NCI-H2029 (cell line): ENCODE measurements around the gene ZNF648.
"Not testable (repeated sequence)": the region's sequence is repeated elsewhere in the genome, so short reads cannot be mapped to it uniquely, and the experiment has no call there.

ENCODE experiments used
- DNase-seq: peaks from one replicate; lab custom pipeline; 2025; lab: John Stamatoyannopoulos, UW

ZNF648 gene

DNA sequence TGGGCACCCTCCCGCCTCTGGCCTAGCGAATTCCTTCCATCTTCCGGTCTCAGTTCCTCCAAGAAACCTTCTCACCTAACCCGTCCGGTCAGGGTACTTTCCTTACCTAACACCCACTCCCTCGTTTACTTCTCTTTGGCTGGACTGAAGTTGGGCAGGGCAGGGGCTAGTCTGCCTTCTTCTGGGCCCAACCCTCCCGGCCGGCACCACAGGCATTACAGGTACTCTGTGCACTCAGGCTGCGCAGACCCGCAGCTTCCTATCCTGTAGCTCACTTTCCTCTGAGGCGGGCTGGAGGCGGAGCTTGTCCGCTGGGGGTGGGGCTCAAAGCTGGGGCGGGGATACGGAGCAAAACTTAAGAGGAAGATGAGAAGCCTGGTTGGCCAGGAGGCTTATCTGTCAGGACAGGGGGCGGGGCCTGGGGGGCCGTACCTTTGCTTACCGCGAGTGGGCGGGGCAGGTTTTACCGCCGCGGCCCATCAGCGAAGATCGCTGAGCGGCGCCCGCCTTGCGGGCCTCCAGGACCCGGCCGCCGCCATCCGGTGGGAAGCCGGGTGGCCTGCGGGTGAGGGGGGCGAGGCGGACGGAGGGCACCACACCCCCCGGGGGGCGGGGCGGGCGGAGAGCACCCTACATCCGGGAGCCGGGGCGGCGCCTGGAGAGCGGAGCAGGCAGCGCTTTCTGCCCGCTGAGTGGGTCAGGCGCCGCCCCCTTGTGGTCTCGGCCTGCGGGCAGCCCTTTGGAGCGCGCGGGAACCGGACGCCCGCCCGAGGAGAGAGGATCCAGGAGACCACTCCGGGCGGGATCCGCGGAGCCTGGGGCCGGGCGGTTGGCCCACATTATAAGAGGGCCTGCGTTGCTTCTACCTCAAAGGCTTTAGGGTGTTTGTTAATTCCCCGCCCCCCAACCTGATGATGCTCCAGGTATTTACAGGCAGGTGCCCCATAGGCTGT, 31.9 kb downstream of the ZNF648 start:
- DNase-seq = peak; percentile 94

DNA sequence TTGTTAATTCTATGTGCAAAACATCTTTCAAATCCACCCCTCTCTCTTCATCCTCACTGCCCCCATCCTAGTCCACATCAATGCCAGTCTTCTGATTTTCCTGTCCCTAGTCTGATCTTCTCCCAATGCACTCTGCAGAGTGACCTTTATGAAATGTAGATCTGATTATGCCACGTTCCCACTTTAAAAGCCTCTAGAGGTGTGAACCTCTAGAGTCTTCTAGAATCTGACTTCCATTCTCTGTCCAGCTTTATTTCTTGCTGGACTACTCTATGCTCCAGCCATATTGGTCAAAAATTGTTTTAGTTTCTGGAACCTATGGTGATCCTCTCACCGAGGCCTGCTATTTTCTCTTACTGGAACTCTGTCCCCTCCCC, 32.5 kb downstream of the ZNF648 start:
- no peak for DNase-seq

DNA sequence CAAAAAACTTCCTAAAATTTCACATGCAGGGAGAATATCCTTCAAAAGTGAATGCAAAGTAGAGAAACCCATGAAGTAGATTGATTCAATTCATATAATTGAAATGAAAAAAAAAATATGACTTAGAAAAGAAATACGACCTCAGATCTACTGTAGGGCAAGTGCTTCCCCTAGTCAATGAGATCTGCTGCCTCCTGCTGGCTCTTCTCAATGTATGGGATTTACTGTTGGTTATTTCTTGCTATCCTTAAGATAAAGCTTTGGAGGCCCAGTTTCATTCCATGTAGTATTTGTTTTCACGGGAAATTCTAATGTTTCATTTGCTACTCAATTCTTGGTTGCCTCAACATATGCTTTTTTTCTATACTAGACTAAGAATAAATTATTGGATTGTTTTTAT, 46.2 kb downstream of the ZNF648 start:
- DNase-seq = no peak

DNA sequence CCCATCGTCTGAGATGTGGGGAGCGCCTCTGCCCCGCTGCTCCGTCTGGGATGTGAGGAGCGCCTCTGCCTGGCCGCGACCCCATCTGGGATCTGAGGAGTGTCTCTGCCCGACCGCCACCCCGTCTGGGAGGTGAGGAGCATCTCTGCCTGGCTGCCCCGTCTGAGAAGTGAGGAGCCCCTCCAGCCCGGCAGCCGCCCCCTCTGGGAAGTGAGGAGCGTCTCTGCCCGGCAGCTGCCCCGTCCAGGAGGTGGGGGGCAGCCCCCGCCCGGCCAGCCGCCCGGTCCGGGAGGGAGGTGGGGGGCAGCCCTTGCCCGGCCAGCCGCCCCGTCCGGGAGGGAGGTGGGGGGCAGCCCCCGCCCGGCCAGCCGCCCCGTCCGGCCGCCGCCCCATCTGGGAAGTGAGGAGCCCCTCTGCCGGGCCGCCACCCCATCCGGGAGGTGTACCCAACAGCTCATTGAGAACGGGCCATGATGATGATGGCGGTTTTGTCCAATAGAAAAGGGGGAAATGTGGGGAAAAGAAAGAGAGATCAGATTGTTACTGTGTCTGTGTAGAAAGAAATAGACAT, 50.6 kb downstream of the ZNF648 start:
- DNase-seq = not testable (repeated sequence)

DNA sequence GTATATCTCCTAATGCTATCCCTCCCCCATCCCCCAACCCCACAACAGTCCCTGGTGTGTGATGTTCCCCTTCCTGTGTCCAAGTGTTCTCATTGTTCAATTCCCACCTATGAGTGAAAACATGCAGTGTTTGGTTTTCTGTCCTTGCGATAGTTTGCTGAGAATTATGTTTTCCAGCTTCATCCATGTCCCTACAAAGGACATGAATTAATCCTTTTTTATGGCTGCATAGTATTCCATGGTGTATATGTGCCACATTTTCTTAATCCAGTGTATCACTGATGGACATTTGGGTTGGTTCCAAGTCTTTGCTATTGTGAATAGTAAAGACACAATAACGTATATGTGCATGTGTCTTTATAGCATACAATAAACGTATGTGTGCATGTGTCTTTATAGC, 56.1 kb downstream of the ZNF648 start:
- not testable (repeated sequence) for DNase-seq

DNA sequence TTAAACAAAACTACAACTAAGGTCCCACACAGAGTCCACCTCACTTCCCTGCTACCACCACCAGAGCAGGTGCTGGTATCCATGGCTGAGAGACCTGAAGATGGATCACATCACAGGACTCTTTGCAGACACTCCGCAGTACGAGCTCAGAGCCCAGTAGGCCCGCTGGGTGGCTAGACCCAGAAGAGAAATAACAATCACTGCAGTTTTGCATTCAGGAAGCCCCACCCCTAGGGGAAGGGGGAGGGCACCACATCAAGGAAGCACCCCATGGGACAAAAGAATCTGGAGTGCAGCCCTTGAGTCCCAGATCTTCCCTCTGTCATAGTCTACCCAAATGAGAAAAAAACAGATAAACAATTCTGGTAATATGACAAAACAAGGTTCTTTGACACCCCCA, 56.9 kb downstream of the ZNF648 start:
- no peak for DNase-seq
